ENCODE data around the gene SLC6A16. TPM values are rescaled to one million over a fixed set of nuclear protein-coding genes. Genes with fewer than 3 reads are reported as not detected.

Gene SLC6A16
- total RNA-seq, 1 donor = 0.09 TPM

DNA sequence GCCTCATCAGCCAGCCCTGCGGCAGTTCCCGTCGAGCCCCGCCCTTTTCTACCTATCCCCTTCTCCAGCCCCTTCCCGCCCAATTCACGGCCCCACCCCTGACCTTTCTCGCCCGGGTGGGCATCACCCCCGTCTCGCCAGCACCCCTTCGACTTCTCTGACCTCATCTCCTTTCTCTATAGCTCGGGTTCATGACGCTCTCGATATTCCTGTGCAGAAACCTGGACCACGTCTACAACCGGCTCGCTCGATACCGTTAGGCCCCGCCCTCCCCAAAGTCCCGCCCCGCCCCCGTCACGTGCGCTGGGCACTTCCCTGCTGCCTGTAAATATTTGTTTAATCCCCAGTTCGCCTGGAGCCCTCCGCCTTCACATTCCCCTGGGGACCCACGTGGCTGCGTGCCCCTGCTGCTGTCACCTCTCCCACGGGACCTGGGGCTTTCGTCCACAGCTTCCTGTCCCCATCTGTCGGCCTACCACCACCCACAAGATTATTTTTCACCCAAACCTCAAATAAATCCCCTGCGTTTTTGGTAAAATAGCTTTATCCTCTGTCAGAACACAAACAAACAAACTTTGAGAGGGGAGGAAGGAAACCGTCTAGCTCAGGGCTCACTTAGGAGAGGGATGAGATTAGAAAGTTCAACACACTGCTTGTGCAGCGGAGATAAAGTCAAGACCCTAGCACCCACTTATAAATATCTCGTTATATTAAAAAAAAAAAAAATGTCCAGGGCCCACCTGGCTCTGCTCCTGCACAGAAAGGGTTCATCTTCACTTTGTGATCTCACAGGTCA is 15.3 kb upstream of the SLC6A16 start:
- TF ChIP-seq, protein P1, sequence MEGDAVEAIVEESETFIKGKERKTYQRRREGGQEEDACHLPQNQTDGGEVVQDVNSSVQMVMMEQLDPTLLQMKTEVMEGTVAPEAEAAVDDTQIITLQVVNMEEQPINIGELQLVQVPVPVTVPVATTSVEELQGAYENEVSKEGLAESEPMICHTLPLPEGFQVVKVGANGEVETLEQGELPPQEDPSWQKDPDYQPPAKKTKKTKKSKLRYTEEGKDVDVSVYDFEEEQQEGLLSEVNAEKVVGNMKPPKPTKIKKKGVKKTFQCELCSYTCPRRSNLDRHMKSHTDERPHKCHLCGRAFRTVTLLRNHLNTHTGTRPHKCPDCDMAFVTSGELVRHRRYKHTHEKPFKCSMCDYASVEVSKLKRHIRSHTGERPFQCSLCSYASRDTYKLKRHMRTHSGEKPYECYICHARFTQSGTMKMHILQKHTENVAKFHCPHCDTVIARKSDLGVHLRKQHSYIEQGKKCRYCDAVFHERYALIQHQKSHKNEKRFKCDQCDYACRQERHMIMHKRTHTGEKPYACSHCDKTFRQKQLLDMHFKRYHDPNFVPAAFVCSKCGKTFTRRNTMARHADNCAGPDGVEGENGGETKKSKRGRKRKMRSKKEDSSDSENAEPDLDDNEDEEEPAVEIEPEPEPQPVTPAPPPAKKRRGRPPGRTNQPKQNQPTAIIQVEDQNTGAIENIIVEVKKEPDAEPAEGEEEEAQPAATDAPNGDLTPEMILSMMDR (IDR thresholded peaks at IDR 0.05; ENCODE audit: insufficient read depth, low read length) = no peak
- H3K4me3 ChIP-seq (ENCODE audit: low read depth, low read length) = no peak overlapping the region
- no peak for DNase-seq (ENCODE audit: low read depth)

DNA sequence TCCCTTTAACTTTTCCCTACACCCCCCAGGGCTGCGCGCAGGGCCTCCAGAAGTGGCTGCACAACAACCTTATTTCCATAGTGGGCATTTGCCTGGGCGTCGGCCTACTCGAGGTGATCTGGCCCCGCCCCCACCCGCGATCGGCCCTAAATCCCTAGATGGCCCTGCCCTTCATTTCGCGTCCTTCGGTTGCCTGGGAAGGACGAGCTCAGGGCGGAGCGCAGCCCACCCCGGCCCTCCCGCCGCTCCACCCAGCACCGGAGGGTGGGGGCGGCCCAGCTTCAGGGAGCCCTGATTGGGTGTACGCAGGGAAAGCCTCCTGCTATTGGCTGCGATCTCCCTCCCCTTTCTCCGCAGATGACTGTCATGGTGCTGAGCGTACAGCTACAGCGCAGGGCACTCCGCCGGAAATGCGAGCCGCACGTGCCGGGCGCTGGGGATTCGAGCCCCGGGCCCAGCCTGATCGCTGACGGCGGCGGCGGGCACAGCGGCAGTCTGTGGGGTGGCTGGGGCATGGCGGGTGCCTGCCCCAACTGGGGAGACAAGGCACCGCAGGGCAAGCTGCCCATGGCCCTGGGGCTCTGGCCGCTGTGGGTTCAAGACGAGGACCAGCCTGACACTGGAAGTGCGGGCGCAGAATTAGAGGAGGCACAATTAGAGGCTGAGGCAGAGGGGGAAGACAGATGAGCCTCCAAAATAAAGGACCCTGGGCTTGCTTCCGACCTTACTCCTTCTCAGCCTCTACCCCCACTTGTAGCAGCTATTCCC is 14.5 kb upstream of the SLC6A16 start:
- TF ChIP-seq, protein P1 (IDR thresholded peaks at IDR 0.05; ENCODE audit: insufficient read depth, low read length) = no peak
- peak overlapping the region; percentile 25 for H3K4me3 ChIP-seq (ENCODE audit: low read depth, low read length)
- DNase-seq (ENCODE audit: low read depth) = peak; percentile 74

DNA sequence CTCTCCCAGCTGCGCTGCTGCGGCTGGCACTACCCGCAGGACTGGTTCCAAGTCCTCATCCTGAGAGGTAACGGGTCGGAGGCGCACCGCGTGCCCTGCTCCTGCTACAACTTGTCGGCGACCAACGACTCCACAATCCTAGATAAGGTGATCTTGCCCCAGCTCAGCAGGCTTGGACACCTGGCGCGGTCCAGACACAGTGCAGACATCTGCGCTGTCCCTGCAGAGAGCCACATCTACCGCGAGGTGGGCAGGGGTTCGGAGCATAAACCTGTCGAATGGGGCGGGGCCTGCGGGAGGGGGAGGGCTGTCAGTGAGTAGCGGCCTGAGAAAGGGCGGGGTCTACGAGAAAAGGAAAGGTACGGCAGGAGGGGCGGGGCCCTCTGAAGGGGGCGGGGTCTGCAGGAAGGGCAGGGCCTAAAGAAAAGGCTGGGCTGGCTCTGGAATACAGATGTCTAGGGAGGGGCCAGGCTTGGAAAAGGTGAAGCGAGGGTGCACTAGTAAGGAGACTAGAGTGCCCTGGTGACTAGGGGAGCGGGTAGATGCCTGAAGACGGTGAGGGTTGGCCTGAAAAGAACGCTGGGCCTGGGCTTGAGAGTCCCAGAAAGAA is 13.8 kb upstream of the SLC6A16 start:
- DNase-seq (ENCODE audit: low read depth) = no peak
- H3K4me3 ChIP-seq (ENCODE audit: low read depth, low read length) = peak overlapping the region; percentile 17
- TF ChIP-seq, protein P1 (IDR thresholded peaks at IDR 0.05; ENCODE audit: insufficient read depth, low read length) = no peak

DNA sequence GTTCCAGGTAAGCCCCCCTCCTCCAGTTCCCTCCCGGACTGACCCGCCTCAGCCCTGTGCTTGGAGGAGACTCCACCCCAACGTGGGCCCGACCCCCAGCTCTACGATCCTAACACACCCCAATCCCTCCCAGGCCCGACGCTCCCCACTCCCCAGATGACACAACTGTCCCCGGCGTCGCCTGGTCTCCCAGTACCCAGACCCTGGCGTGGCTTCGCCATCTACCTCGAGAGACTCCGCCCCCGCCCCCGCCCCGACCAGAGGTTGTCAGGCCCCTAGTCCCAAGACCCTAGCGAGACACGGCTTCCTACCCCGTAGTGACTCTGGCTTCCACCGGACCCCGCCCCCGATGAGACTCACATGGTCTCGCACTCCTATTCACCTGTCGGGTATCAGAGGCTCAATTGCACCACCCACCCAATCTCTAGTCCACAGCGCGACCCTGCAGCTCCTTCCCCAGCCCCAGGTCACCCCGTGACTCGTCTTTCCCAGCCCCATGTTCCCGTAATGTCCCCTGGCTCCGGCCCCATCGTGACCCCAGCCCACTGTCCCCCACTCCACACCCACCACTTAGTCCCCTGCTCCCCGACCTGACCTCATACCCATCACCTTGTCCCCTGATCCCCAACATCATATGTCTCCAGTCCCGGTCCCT is 13.2 kb upstream of the SLC6A16 start:
- DNase-seq (ENCODE audit: low read depth) = no peak
- H3K4me3 ChIP-seq (ENCODE audit: low read depth, low read length) = no peak overlapping the region
- TF ChIP-seq, protein P1 (IDR thresholded peaks at IDR 0.05; ENCODE audit: insufficient read depth, low read length) = no peak

DNA sequence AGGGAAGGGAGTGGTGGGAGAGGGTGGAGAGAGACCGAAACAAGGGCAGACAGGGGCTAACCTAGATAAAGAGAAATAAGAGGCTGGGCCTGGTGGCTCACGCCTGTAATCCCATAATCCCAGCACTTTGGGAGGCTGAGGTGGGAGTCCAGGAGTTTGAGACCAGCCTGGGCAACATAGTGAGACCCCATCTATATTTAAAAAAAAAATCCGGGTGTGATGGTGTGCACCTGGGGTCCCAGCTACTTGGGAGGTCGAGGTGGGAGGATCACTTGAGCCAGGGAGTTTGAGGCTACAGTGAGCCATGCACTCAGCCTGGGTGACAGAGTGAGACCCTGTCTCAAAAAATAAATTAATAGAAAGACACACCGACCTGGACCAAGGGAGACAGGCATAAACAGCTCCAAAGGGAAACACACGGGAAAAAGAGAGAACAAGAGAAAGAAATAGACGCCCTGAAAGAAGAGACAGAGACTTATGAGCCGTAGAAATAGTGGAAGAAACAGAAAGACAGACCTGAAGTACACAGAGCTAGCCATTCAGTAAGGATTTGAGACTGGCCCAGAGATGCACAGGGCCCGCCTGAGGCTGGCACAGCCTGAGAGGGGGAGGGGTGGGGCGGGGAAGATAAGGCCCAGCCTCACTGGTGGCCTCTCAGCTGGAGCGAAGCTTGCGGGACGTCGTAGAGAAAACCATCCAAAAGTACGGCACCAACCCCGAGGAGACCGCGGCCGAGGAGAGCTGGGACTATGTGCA is 12.5 kb upstream of the SLC6A16 start:
- no peak for DNase-seq (ENCODE audit: low read depth)
- TF ChIP-seq, protein P1 (IDR thresholded peaks at IDR 0.05; ENCODE audit: insufficient read depth, low read length) = no peak
- H3K4me3 ChIP-seq (ENCODE audit: low read depth, low read length) = no peak overlapping the region
